Measurements from ENCODE around the gene GULP1. TPM values are rescaled to one million over a fixed set of nuclear protein-coding genes. Genes with fewer than 3 reads are reported as not detected.
"Not testable (repeated sequence)": the region's sequence is repeated elsewhere in the genome, so short reads cannot be mapped to it uniquely, and the experiment has no call there.

The GULP1 gene
- total and polyA plus RNA-seq, 2 donors = 4.1 to 4.8 TPM

- DNase-seq (ENCODE audit: low read depth in 6 of 9, low spot score in 9 of 9) = no peak
- H3K27ac ChIP-seq (ENCODE audit: low read depth in 1 of 2, low read length in 1 of 2) = no peak overlapping the region
- H3K4me3 ChIP-seq (ENCODE audit: low read length in 2 of 2) = no peak overlapping the region
- WGBS = 56% methylated on average over 1 of the region's 1 CpG
- H3K27me3 ChIP-seq (ENCODE audit: control insufficient read depth in 2 of 2, insufficient read depth in 1 of 2, low read length in 1 of 2) = no peaks in the 10 kb centered on the region
- no peaks in the 10 kb centered on the region for H3K36me3 ChIP-seq (ENCODE audit: control insufficient read depth in 2 of 2, insufficient read depth in 2 of 2, low read length in 1 of 2)
- H3K9me3 ChIP-seq (ENCODE audit: control insufficient read depth in 2 of 2, insufficient read depth in 1 of 2, low read length in 1 of 2) = peaks cover 0 to 7% of the 10 kb centered on the region in 2 donors
- H3K4me1 ChIP-seq (ENCODE audit: control insufficient read depth in 2 of 2, insufficient read depth in 2 of 2, low read length in 2 of 2) = no peaks in the 10 kb centered on the region
Measured at GRCh38 chr2:188604579-188604978, 312.9 kb downstream of the GULP1 start.

DNA sequence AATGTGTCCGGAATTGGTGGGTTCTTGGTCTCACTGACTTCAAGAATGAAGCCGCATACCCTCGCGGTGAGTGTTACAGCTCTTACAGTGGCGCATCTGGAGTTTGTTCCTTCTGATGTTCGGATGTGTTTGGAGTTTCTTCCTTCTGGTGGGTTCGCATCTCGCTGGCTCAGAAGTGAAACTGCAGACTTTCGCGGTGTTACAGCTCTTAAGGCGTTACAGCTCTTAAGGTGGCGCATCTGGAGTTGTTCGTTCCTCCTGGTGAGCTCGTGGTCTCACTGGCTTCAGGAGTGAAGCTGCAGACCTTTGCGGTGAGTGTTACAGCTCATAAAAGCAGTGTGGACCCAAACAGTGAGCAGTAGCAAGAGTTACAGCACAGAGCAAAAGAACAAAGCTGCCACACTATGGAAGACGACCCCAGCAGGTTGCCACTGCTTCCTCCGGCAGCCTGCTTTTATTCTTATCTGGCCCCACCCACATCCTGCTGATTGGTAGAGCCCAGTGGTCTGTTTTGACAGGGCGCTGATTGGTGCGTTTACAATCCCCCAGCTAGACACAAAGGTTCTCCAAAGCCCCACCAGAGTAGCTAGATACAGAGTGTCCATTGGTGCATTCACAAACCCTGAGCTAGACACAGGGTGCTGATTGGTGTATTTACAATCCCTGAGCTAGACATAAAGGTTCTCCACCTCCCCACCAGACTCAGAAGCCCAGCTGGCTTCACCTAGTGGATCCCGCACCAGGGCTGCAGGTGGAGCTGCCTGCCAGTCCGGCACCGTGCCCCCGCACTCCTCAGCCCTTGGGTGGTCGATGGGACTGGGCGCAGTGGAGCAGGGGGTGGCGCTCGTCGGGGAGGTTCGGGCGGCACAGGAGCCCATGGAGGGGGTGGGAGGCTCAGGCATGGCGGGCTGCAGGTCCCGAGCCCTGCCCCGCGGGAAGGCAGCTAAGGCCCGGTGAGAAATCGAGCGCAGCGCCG is 314.2 kb downstream of the GULP1 start:
- not testable (repeated sequence) for H3K27ac ChIP-seq (ENCODE audit: low read depth in 1 of 2, low read length in 1 of 2); H3K4me3 ChIP-seq (ENCODE audit: low read length in 2 of 2); H3K4me1 ChIP-seq (ENCODE audit: control insufficient read depth in 2 of 2, insufficient read depth in 2 of 2, low read length in 2 of 2); H3K36me3 ChIP-seq (ENCODE audit: control insufficient read depth in 2 of 2, insufficient read depth in 2 of 2, low read length in 1 of 2); H3K9me3 ChIP-seq (ENCODE audit: control insufficient read depth in 2 of 2, insufficient read depth in 1 of 2, low read length in 1 of 2); H3K27me3 ChIP-seq (ENCODE audit: control insufficient read depth in 2 of 2, insufficient read depth in 1 of 2, low read length in 1 of 2)
- 90% methylated on average over 34 of the region's 39 CpGs for WGBS
- DNase-seq (ENCODE audit: low read depth in 6 of 9, low spot score in 9 of 9) = peak in 1 of 9 donors; percentile 4

- H3K4me1 ChIP-seq (ENCODE audit: control insufficient read depth in 2 of 2, insufficient read depth in 2 of 2, low read length in 2 of 2); H3K27me3 ChIP-seq (ENCODE audit: control insufficient read depth in 2 of 2, insufficient read depth in 1 of 2, low read length in 1 of 2); H3K9me3 ChIP-seq (ENCODE audit: control insufficient read depth in 2 of 2, insufficient read depth in 1 of 2, low read length in 1 of 2); H3K27ac ChIP-seq (ENCODE audit: low read depth in 1 of 2, low read length in 1 of 2); DNase-seq (ENCODE audit: low read depth in 6 of 9, low spot score in 9 of 9); H3K36me3 ChIP-seq (ENCODE audit: control insufficient read depth in 2 of 2, insufficient read depth in 2 of 2, low read length in 1 of 2); H3K4me3 ChIP-seq (ENCODE audit: low read length in 2 of 2): not testable (repeated sequence)
- WGBS = 95% methylated on average over 30 of the region's 30 CpGs
Measured at GRCh38 chr2:188606596-188606995, 314.9 kb downstream of the GULP1 start.

- Histone ChIP-seq H3K4me3 (ENCODE audit: low read length in 2 of 2) (no peak overlapping the region), H3K36me3 (ENCODE audit: control insufficient read depth in 2 of 2, insufficient read depth in 2 of 2, low read length in 1 of 2) (no peaks in the 10 kb centered on the region), H3K4me1 (ENCODE audit: control insufficient read depth in 2 of 2, insufficient read depth in 2 of 2, low read length in 2 of 2) (no peaks in the 10 kb centered on the region), H3K9me3 (ENCODE audit: control insufficient read depth in 2 of 2, insufficient read depth in 1 of 2, low read length in 1 of 2) (peaks cover 0 to 7% of the 10 kb centered on the region in 2 donors), H3K27ac (ENCODE audit: low read depth in 1 of 2, low read length in 1 of 2) (no peak overlapping the region), H3K27me3 (ENCODE audit: control insufficient read depth in 2 of 2, insufficient read depth in 1 of 2, low read length in 1 of 2) (no peaks in the 10 kb centered on the region)
- DNase-seq (ENCODE audit: low read depth in 6 of 9, low spot score in 9 of 9) = peak in 2 of 9 donors; percentile 9 to 41
- 29% methylated on average over 2 of the region's 2 CpGs for WGBS
Measured at GRCh38 chr2:188607501-188607900, 315.8 kb downstream of the GULP1 start.

DNA sequence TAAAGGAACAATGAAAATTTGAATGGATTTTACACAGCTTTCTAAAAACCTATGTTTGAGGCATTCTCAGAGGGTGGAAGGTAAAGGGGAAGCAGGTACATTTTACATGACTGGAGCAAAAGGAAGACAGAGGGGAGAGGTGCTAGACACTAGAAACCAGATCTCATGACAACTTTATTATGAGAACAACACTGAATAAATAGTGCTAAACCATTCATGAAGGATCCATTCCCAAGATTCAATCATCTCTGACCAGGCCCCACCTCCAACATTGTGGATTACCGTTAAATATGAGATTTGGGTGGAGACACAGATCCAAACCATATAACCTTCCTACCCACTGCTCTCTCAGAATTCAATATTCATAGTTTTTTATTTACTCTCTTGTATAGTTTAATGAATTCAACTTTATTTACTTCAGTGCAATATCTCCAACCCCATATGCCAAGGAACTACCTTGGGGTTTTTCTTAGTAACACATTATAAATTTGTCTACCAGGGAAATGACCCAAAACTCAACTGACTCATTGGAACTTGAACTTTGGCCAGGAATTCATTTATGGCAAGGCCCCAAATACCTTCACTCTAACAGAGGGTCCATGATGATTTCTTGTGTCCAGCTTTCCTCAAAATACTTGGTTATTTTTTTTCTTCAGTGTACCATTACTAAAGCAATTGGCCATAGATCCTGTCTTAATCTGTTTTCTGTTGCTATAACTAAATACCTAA is 317.8 kb downstream of the GULP1 start:
- Histone ChIP-seq H3K4me3 (ENCODE audit: low read length in 2 of 2) (no peak overlapping the region), H3K9me3 (ENCODE audit: control insufficient read depth in 2 of 2, insufficient read depth in 1 of 2, low read length in 1 of 2) (peaks cover 0 to 7% of the 10 kb centered on the region in 2 donors), H3K27me3 (ENCODE audit: control insufficient read depth in 2 of 2, insufficient read depth in 1 of 2, low read length in 1 of 2) (no peaks in the 10 kb centered on the region), H3K4me1 (ENCODE audit: control insufficient read depth in 2 of 2, insufficient read depth in 2 of 2, low read length in 2 of 2) (no peaks in the 10 kb centered on the region), H3K27ac (ENCODE audit: low read depth in 1 of 2, low read length in 1 of 2) (no peak overlapping the region), H3K36me3 (ENCODE audit: control insufficient read depth in 2 of 2, insufficient read depth in 2 of 2, low read length in 1 of 2) (no peaks in the 10 kb centered on the region)
- 95% methylated on average over 1 of the region's 1 CpG for WGBS
- no peak for DNase-seq (ENCODE audit: low read depth in 6 of 9, low spot score in 9 of 9)

- 87% methylated on average over 2 of the region's 2 CpGs for WGBS
- no peaks in the 10 kb centered on the region for H3K27me3 ChIP-seq (ENCODE audit: control insufficient read depth in 2 of 2, insufficient read depth in 1 of 2, low read length in 1 of 2)
- H3K9me3 ChIP-seq (ENCODE audit: control insufficient read depth in 2 of 2, insufficient read depth in 1 of 2, low read length in 1 of 2) = peaks cover 0 to 7% of the 10 kb centered on the region in 2 donors
- no peaks in the 10 kb centered on the region for H3K4me1 ChIP-seq (ENCODE audit: control insufficient read depth in 2 of 2, insufficient read depth in 2 of 2, low read length in 2 of 2)
- no peak overlapping the region for H3K27ac ChIP-seq (ENCODE audit: low read depth in 1 of 2, low read length in 1 of 2)
- DNase-seq (ENCODE audit: low read depth in 6 of 9, low spot score in 9 of 9) = no peak
- H3K4me3 ChIP-seq (ENCODE audit: low read length in 2 of 2) = no peak overlapping the region
- H3K36me3 ChIP-seq (ENCODE audit: control insufficient read depth in 2 of 2, insufficient read depth in 2 of 2, low read length in 1 of 2) = no peaks in the 10 kb centered on the region
Measured at GRCh38 chr2:188610050-188610444, 318.4 kb downstream of the GULP1 start.

DNA sequence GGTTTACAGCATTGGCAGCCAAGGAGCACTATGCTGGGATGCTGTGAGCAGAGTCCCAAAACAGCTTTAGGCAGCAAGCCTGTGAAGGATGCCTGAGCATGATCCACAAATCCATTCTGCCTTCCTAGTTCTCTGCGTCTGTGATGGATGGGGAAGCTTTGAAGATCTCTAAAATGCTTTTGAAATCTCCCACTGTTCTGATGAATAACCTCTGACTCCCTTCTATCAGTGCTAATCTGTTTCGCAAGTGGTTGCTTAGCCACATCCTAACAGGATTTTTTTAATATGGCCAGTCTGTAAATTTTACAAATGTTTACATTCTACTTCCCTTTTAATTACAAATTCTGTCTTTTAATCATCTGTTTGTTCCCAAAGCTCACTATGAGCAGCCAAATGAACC is 319.2 kb downstream of the GULP1 start:
- no peak overlapping the region for H3K4me3 ChIP-seq (ENCODE audit: low read length in 2 of 2)
- no peak overlapping the region for H3K27ac ChIP-seq (ENCODE audit: low read depth in 1 of 2, low read length in 1 of 2)
- peaks cover 0 to 2% of the 10 kb centered on the region in 2 donors for H3K9me3 ChIP-seq (ENCODE audit: control insufficient read depth in 2 of 2, insufficient read depth in 1 of 2, low read length in 1 of 2)
- whole genome bisulfite sequencing = 92% methylated on average over 2 of the region's 2 CpGs
- no peak for DNase-seq (ENCODE audit: low read depth in 6 of 9, low spot score in 9 of 9)
- H3K4me1 ChIP-seq (ENCODE audit: control insufficient read depth in 2 of 2, insufficient read depth in 2 of 2, low read length in 2 of 2) = no peaks in the 10 kb centered on the region
- H3K27me3 ChIP-seq (ENCODE audit: control insufficient read depth in 2 of 2, insufficient read depth in 1 of 2, low read length in 1 of 2) = no peaks in the 10 kb centered on the region
- no peaks in the 10 kb centered on the region for H3K36me3 ChIP-seq (ENCODE audit: control insufficient read depth in 2 of 2, insufficient read depth in 2 of 2, low read length in 1 of 2)

DNA sequence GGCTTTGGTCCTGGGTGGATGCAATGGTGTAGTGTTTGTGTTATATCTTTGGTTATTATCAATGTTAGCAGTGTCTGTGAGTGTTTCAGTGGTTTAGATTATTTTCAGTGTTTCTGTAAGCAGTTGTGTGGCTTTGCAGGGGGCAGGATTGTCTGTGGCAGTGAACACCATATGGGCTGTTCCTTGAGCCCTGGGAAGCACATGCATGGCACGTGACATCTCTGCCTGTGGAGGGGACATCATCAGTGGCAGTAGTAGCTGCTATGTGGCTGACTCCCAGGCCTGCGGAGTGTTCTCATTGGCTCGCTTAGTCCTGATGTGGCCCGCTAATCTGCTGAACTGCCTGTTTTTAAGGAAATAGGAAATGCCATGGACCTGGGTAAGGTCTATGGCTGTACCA is 327.5 kb downstream of the GULP1 start:
- DNase-seq (ENCODE audit: low read depth in 6 of 9, low spot score in 9 of 9) = no peak
- Histone ChIP-seq H3K27ac (ENCODE audit: low read depth in 1 of 2, low read length in 1 of 2) (no peak overlapping the region), H3K9me3 (ENCODE audit: control insufficient read depth in 2 of 2, insufficient read depth in 1 of 2, low read length in 1 of 2) (peaks cover 0 to 4% of the 10 kb centered on the region in 2 donors), H3K4me3 (ENCODE audit: low read length in 2 of 2) (no peak overlapping the region), H3K27me3 (ENCODE audit: control insufficient read depth in 2 of 2, insufficient read depth in 1 of 2, low read length in 1 of 2) (no peaks in the 10 kb centered on the region), H3K4me1 (ENCODE audit: control insufficient read depth in 2 of 2, insufficient read depth in 2 of 2, low read length in 2 of 2) (no peaks in the 10 kb centered on the region), H3K36me3 (ENCODE audit: control insufficient read depth in 2 of 2, insufficient read depth in 2 of 2, low read length in 1 of 2) (no peaks in the 10 kb centered on the region)
- WGBS = 97% methylated on average over 4 of the region's 4 CpGs

DNA sequence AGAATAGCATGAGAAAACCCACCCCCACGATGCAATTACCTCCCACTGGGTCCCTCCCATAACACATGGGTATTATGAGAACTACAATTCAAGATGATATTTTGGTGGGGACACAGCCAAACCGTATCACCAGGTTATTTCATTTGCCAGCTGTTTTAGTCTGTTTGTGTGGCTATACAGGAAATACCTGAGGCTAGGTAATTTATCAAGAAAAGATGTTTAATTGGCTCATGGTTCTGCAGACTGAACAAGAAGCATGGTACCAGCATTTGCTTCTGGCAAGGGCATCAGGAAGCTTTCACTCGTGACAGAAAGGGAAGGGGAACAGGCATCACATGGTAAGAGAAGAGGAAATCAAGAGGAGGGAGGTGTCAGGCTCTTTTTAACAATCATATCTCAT is 329.2 kb downstream of the GULP1 start:
- H3K36me3 ChIP-seq (ENCODE audit: control insufficient read depth in 2 of 2, insufficient read depth in 2 of 2, low read length in 1 of 2) = no peaks in the 10 kb centered on the region
- no peaks in the 10 kb centered on the region for H3K4me1 ChIP-seq (ENCODE audit: control insufficient read depth in 2 of 2, insufficient read depth in 2 of 2, low read length in 2 of 2)
- no peak overlapping the region for H3K27ac ChIP-seq (ENCODE audit: low read depth in 1 of 2, low read length in 1 of 2)
- H3K9me3 ChIP-seq (ENCODE audit: control insufficient read depth in 2 of 2, insufficient read depth in 1 of 2, low read length in 1 of 2) = peaks cover 0 to 4% of the 10 kb centered on the region in 2 donors
- H3K4me3 ChIP-seq (ENCODE audit: low read length in 2 of 2) = no peak overlapping the region
- WGBS = 67% methylated on average over 3 of the region's 3 CpGs
- no peak for DNase-seq (ENCODE audit: low read depth in 6 of 9, low spot score in 9 of 9)
- no peaks in the 10 kb centered on the region for H3K27me3 ChIP-seq (ENCODE audit: control insufficient read depth in 2 of 2, insufficient read depth in 1 of 2, low read length in 1 of 2)

Measured in thymus (tissue), 11 donors.